ENCODE data around the gene DGCR2.

DNA sequence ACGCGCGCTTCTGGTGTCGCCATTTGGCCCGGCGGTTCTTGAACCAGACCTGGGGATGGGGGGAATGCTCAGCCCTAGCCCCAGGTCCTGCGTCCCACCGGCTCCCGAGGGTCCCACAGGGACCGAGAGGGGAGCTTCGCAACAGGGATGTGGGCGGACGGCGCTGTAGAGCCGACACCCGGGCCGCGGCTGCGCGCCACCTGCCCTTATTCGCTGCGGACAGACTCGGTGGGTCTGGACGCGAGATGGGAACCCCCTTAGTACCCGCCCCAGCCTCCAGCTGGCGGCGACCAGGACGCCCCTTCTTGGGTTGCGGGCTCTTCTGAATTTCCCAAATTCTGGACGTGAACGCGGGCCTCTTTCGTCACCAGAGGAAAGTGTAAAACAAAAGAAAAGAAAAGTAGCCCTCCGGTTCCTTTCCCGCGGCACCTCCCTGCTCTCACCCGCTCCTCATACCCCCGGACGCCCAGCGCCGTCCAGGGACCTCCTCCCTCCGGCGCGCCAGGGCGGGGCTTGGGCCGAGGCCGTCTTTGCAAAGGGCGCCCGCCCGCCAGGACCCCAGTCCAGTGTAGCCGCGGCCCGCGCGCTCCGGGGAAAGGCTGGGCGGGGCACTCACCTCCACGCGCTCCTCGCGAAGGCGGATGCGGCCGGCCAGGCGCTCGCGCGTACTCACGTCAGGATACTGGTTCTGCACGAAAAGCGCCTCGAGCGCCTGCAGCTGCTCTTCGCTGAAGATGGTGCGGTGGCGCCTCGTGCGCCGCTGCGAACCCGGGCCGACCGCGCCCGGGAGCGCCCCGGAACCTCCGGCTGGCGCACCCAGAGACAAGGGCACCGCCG, 27.1 kb upstream of the DGCR2 start:
- no peak for TF ChIP-seq RCOR1 (IDR thresholded peaks at IDR 0.05; ENCODE audit: insufficient replicate concordance, low read length)
- TF ChIP-seq, protein P1, sequence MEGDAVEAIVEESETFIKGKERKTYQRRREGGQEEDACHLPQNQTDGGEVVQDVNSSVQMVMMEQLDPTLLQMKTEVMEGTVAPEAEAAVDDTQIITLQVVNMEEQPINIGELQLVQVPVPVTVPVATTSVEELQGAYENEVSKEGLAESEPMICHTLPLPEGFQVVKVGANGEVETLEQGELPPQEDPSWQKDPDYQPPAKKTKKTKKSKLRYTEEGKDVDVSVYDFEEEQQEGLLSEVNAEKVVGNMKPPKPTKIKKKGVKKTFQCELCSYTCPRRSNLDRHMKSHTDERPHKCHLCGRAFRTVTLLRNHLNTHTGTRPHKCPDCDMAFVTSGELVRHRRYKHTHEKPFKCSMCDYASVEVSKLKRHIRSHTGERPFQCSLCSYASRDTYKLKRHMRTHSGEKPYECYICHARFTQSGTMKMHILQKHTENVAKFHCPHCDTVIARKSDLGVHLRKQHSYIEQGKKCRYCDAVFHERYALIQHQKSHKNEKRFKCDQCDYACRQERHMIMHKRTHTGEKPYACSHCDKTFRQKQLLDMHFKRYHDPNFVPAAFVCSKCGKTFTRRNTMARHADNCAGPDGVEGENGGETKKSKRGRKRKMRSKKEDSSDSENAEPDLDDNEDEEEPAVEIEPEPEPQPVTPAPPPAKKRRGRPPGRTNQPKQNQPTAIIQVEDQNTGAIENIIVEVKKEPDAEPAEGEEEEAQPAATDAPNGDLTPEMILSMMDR (conservative IDR thresholded peaks at IDR 0.05; ENCODE audit: low read depth, low read length), result no peak
- no peak for TF ChIP-seq CEBPB (IDR thresholded peaks at IDR 0.05; ENCODE audit: low read depth, low read length)
- no peak for TF ChIP-seq SMC3 (IDR thresholded peaks at IDR 0.05; ENCODE audit: low read depth, low read length)
- TF ChIP-seq POLR2A (IDR thresholded peaks at IDR 0.05; ENCODE audit: low read depth, low read length), result no peak
- TF ChIP-seq RAD21 (IDR thresholded peaks at IDR 0.05; ENCODE audit: low read length), result no peak

All from IMR-90 (cell line).